ENCODE data around the gene PAX7.

DNA sequence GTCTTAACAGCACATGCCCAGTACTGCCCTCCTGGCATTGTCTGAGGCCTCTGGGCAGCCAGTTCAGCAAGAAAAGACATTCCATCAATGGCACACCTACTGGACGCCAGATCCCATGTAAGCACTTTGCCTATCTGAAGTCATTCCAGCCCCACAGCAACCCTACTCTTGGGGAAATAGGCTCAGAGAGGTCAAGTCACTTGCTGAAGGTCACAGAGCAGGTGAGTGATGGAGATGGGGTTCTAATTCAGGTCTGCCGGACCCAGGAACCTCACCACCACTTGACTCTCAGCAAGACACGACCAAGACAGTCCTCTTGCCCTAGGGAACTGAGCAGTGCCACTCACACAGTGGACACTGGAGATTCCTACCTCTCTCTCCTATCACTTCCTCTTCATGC, 79.4 kb downstream of the PAX7 start:
- no peak for TF ChIP-seq OSR1 (CRISPR knock-in tag; IDR thresholded peaks at IDR 0.05)
- no peak for TF ChIP-seq SNAI2 (CRISPR knock-in tag; IDR thresholded peaks at IDR 0.05)
- TF ChIP-seq TOX (CRISPR knock-in tag; IDR thresholded peaks at IDR 0.05; ENCODE audit: borderline replicate concordance), result no peak
- no peak for TF ChIP-seq ISL1 (CRISPR knock-in tag; IDR thresholded peaks at IDR 0.05)
- TF ChIP-seq ZNF8 (CRISPR knock-in tag; IDR thresholded peaks at IDR 0.05), result no peak
- TF ChIP-seq RARB (CRISPR knock-in tag; IDR thresholded peaks at IDR 0.05), result no peak
- no peak for TF ChIP-seq ZFP3 (CRISPR knock-in tag; IDR thresholded peaks at IDR 0.05)
- no peak for TF ChIP-seq ZNF70 (CRISPR knock-in tag; IDR thresholded peaks at IDR 0.05)
- TF ChIP-seq ARNTL (CRISPR knock-in tag; IDR thresholded peaks at IDR 0.05; ENCODE audit: borderline replicate concordance, low read depth), result no peak
- TF ChIP-seq, protein P1, sequence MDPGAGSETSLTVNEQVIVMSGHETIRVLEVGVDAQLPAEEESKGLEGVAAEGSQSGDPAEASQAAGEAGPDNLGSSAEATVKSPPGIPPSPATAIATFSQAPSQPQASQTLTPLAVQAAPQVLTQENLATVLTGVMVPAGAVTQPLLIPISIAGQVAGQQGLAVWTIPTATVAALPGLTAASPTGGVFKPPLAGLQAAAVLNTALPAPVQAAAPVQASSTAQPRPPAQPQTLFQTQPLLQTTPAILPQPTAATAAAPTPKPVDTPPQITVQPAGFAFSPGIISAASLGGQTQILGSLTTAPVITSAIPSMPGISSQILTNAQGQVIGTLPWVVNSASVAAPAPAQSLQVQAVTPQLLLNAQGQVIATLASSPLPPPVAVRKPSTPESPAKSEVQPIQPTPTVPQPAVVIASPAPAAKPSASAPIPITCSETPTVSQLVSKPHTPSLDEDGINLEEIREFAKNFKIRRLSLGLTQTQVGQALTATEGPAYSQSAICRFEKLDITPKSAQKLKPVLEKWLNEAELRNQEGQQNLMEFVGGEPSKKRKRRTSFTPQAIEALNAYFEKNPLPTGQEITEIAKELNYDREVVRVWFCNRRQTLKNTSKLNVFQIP (CRISPR knock-in tag; IDR thresholded peaks at IDR 0.05; ENCODE audit: borderline replicate concordance, low read depth), result no peak
- no peak for TF ChIP-seq ESRRG (CRISPR knock-in tag; IDR thresholded peaks at IDR 0.05)
- TF ChIP-seq GLIS3 (CRISPR knock-in tag; IDR thresholded peaks at IDR 0.05), result no peak
- TF ChIP-seq PPARA (CRISPR knock-in tag; IDR thresholded peaks at IDR 0.05; ENCODE audit: borderline replicate concordance), result no peak
- TF ChIP-seq BACH2 (CRISPR knock-in tag; IDR thresholded peaks at IDR 0.05; ENCODE audit: borderline replicate concordance), result no peak
